RPMI7951 (cell line): ENCODE results near the gene LBHD2. TPM values are rescaled to one million over a fixed set of nuclear protein-coding genes. Genes with fewer than 3 reads are reported as not detected.
A peak's percentile ranks its signal among the peaks of the same experiment; 100 is the strongest.

Experiments
- DNase-seq: peaks from one replicate; pipeline ENCODE4 v3.0.0-alpha.2; 2012; ENCODE audit warnings: low read depth
- total RNA-seq: library from RNA; depleted of rRNA; stranded (reverse); fragments of >200 nt; shearing (Covaris generic); gene quantifications from 2 replicates; pipeline ENCODE4 v1.2.3, GENCODE V29; 2014; rRNA removed

Gene LBHD2
- total RNA-seq, 1 experiment from 2014 or later: not detected

- DNase-seq: no peak
Observed at GRCh38 chr14:103132381-103133209, 48.6 kb downstream of the LBHD2 start.

GRCh38 chr14:103133210-103134140 is 49.5 kb downstream of the LBHD2 start:
- no peak for DNase-seq

GRCh38 chr14:103134405-103134804 is 50.4 kb downstream of the LBHD2 start:
- DNase-seq: no peak

GRCh38 chr14:103134919-103135318 is 50.9 kb downstream of the LBHD2 start:
- DNase-seq: no peak

- DNase-seq: no peak
Observed at GRCh38 chr14:103135333-103136260, 51.6 kb downstream of the LBHD2 start.

- DNase-seq: peak; percentile 58
Observed at GRCh38 chr14:103136388-103137271, 52.6 kb downstream of the LBHD2 start.

- DNase-seq: no peak
Observed at GRCh38 chr14:103137689-103138300, 53.8 kb downstream of the LBHD2 start.

GRCh38 chr14:103138301-103139131 is 54.5 kb downstream of the LBHD2 start:
- DNase-seq: no peak

- DNase-seq: no peak
Observed at GRCh38 chr14:103139132-103140025, 55.4 kb downstream of the LBHD2 start.

Other genes starting within 250 kb of the LBHD2 start
- not detected in 2 replicates for gene AMN, start 161.5 kb upstream of the LBHD2 start, total RNA-seq
- 22.0 and 23.8 TPM in 2 replicates for gene CDC42BPB, start 26.7 kb upstream of the LBHD2 start, total RNA-seq
- gene EXOC3L4, start 10.5 kb downstream of the LBHD2 start, total RNA-seq: not detected in 2 replicates
- 20.5 and 32.0 TPM in 2 replicates for gene TNFAIP2, start 39.3 kb downstream of the LBHD2 start, total RNA-seq